Endothelial cell of umbilical vein (primary cell): ENCODE measurements around the gene KCTD13. TPM values are rescaled to one million over a fixed set of nuclear protein-coding genes. Genes with fewer than 3 reads are reported as not detected.

Experiments used
- BruUV-seq: library from RNA; stranded (reverse); fragments of 400-500 nt; replicated peaks from 2 replicates; lab custom pipeline; 2021; lab: Mats Ljungman, UMichigan
- CTCF ChIA-PET: fragments of 300-600, 350-600 bp; sonication (Branson Sonifier 250); formaldehyde crosslinking; loops from one replicate; lab custom pipeline; 2021; ENCODE audit warnings: antibody characterized with exemption, inconsistent platforms; lab: Charles Lee
- POLR2A ChIA-PET: fragments of 300-600, 350-600 bp; sonication (Branson Sonifier 250); formaldehyde crosslinking; loops from one replicate; lab custom pipeline; 2021; ENCODE audit warnings: antibody characterized with exemption, inconsistent platforms; lab: Charles Lee
- DNase-seq: peaks from one replicate; pipeline ENCODE4 v3.0.0-alpha.2; 2011; ENCODE audit warnings: low read depth, low spot score
- FAIRE-seq: peaks from 2 replicates; lab custom pipeline; 2011; peaks lifted over from hg19 to GRCh38; lab: Jason Lieb, UNC
- H2AFZ ChIP-seq: 2 replicates; pipeline ENCODE4 v1.6.0; 2012; ENCODE audit warnings: low read depth, low read length, control low read depth, inconsistent platforms
- H3K27ac ChIP-seq: 2 replicates; pipeline ENCODE4 v1.5.1; 2011; ENCODE audit warnings: low read depth, mild to moderate bottlenecking, control low read depth, low read length, moderate library complexity; ENCODE audit not compliant: insufficient read depth
- H3K27me3 ChIP-seq, 2 experiments: 2 replicates each; pipeline versions ENCODE4 v1.6.0 to v1.6.1; 2011; ENCODE audit warnings: low read length in 2 of 2, mixed read lengths in 1 of 2; ENCODE audit not compliant: control insufficient read depth in 2 of 2, insufficient read depth in 2 of 2
- H3K36me3 ChIP-seq, 2 experiments: 2 replicates in 1 of 2; 3 replicates in 1 of 2; pipeline ENCODE4 v1.5.1; 2011; ENCODE audit warnings: low read length in 2 of 2, mild to moderate bottlenecking in 1 of 2, moderate library complexity in 1 of 2; ENCODE audit not compliant: control insufficient read depth in 2 of 2, insufficient read depth in 2 of 2; ENCODE audit errors: extremely low read depth in 1 of 2
- H3K4me1 ChIP-seq: 3 replicates; pipeline ENCODE4 v1.5.1; 2011; ENCODE audit warnings: mild to moderate bottlenecking, low read length; ENCODE audit not compliant: control insufficient read depth, insufficient read depth; ENCODE audit errors: extremely low read depth
- H3K4me2 ChIP-seq: 2 replicates; pipeline ENCODE4 v1.6.1; 2011; ENCODE audit warnings: low read length, control low read depth, mixed read lengths; ENCODE audit not compliant: insufficient read depth
- H3K4me3 ChIP-seq, 3 experiments: fragments of 200-600 bp in 1 of 3; sonication (generic), shearing (Covaris generic) in 1 of 3; replicated peaks in 1 of 3; 2 replicates each; pipeline ENCODE4 v1.5.1; 2011 to 2016; ENCODE audit warnings: control low read depth in 3 of 3, low read length in 3 of 3, mild to moderate bottlenecking in 2 of 3, inconsistent platforms in 1 of 3, low read depth in 1 of 3, moderate library complexity in 1 of 3; ENCODE audit not compliant: insufficient read depth in 1 of 3
- H3K79me2 ChIP-seq: 2 replicates; pipeline ENCODE4 v1.6.0; 2012; ENCODE audit warnings: low read length, inconsistent platforms; ENCODE audit not compliant: control insufficient read depth, insufficient read depth
- H3K9ac ChIP-seq: replicated peaks from 2 replicates; pipeline ENCODE3; 2011; ENCODE audit warnings: low read length, control low read depth; ENCODE audit not compliant: insufficient read depth; ENCODE audit errors: extremely low read depth
- H3K9me1 ChIP-seq: replicated peaks from 3 replicates; pipeline ENCODE4 v1.6.0; 2011; ENCODE audit warnings: mild to moderate bottlenecking, low read length; ENCODE audit not compliant: control insufficient read depth, insufficient read depth; ENCODE audit errors: extremely low read depth
- H3K9me3 ChIP-seq: replicated peaks from 2 replicates; pipeline ENCODE4 v1.5.1; 2012; ENCODE audit warnings: low read length, inconsistent platforms; ENCODE audit not compliant: control insufficient read depth, insufficient read depth
- H4K20me1 ChIP-seq: replicated peaks from 2 replicates; pipeline ENCODE3; 2011; ENCODE audit warnings: mild to moderate bottlenecking, low read length; ENCODE audit not compliant: control insufficient read depth, insufficient read depth; ENCODE audit errors: extremely low read depth
- CTCF ChIP-seq, 2 donors: IDR thresholded peaks; 1 replicate in 1 of 2; 2 replicates in 1 of 2; pipeline ENCODE4 v1.5.1; 2011; ENCODE audit warnings: low read length in 2 of 2, mild to moderate bottlenecking in 2 of 2, moderate library complexity in 2 of 2, control low read depth in 1 of 2, inconsistent platforms in 1 of 2, low read depth in 1 of 2; ENCODE audit not compliant: insufficient read depth in 1 of 2; ENCODE audit errors: extremely low read depth in 1 of 2
- EZH2 ChIP-seq: IDR thresholded peaks from 2 replicates; pipeline ENCODE4 v1.6.1; 2012; ENCODE audit warnings: borderline replicate concordance, low read depth, mild to moderate bottlenecking, moderate library complexity, low read length, inconsistent platforms; ENCODE audit not compliant: severe bottlenecking
- FOS ChIP-seq: IDR thresholded peaks from 2 replicates; pipeline ENCODE4 v1.6.1; 2011; ENCODE audit warnings: mild to moderate bottlenecking, low read length, moderate library complexity, borderline replicate concordance; ENCODE audit not compliant: insufficient read depth
- GATA2 ChIP-seq: IDR thresholded peaks from 2 replicates; pipeline ENCODE4 v1.7.0; 2011; ENCODE audit warnings: low read depth, mild to moderate bottlenecking, moderate library complexity, mixed read lengths, low read length; ENCODE audit not compliant: insufficient read length, insufficient read depth
- JUN ChIP-seq: IDR thresholded peaks from 2 replicates; pipeline ENCODE4 v1.6.1; 2011; ENCODE audit warnings: borderline replicate concordance, low read depth; ENCODE audit not compliant: insufficient read length, insufficient read depth
- MAX ChIP-seq: IDR thresholded peaks from 2 replicates; pipeline ENCODE4 v1.6.1; 2011; ENCODE audit not compliant: insufficient read depth, insufficient read length
- MYC ChIP-seq: IDR thresholded peaks from one replicate; pipeline ENCODE4 v1.6.1; 2011; ENCODE audit warnings: mild to moderate bottlenecking, low read depth, low read length
- POLR2A ChIP-seq: IDR thresholded peaks from 2 replicates; pipeline ENCODE4 v1.6.1; 2012; ENCODE audit warnings: low read depth, mild to moderate bottlenecking, control low read depth, low read length
- POLR2AphosphoS5 ChIP-seq: IDR thresholded peaks from 2 replicates; pipeline ENCODE4 v1.6.1; 2012; ENCODE audit warnings: low read depth, mild to moderate bottlenecking, control low read depth, low read length, moderate library complexity; ENCODE audit not compliant: insufficient read depth
- dilution Hi-C: fragments of 300-500 bp; cut with MboI; formaldehyde crosslinking; loops from one replicate; pipeline ENCODE4 v1.15.0; 2019; ENCODE audit warnings: low sequenced_read_pairs; ENCODE audit not compliant: extremely low pct_ligation_motif_present
- intact Hi-C: fragments of 100-400 bp; cut with micrococcal nuclease; formaldehyde crosslinking; loops from one replicate; pipeline ENCODE4 v1.10.0; 2022
- polyA plus RNA-seq, 4 experiments: library from polyadenylated mRNA; depleted of rRNA in 3 of 4; stranded (reverse) in 3 of 4; unstranded in 1 of 4; fragments of >200 nt; gene quantifications; 2 replicates each; pipeline versions ENCODE4 v1.2.1 to v1.2.3, GENCODE V29; 2011 to 2012; ENCODE audit warnings: missing spikeins in 1 of 4
- total RNA-seq: library from RNA; stranded (reverse); gene quantifications from 2 replicates; pipeline ENCODE4 v1.2.3, GENCODE V29; 2021

KCTD13 gene
- total and polyA plus RNA-seq, 2 donors (not counting 3 experiments of a cell fraction or from before 2014, with no cell fraction given): 22.6 to 24.2 TPM

GRCh38 chr16:29906520-29907244 lies 19.3 kb downstream of the KCTD13 start:
- Histone ChIP-seq H3K9ac (no peak overlapping the region), H3K4me2 (no peak overlapping the region), H3K9me1 (no peaks in the 10 kb centered on the region), H3K79me2 (no peaks in the 10 kb centered on the region), H4K20me1 (no peaks in the 10 kb centered on the region), H3K4me1 (no peaks in the 10 kb centered on the region), H3K9me3 (no peaks in the 10 kb centered on the region), H2AFZ (no peak overlapping the region), H3K27ac (no peak overlapping the region), H3K36me3 (no peaks in the 10 kb centered on the region), H3K27me3 (no peaks in the 10 kb centered on the region), H3K4me3 (no peak overlapping the region)
- intact Hi-C loops (loop anchor here (10.0 kb wide), 1 partner anchor 82 kb away; the partner anchor contains the start of gene MVP), dilution Hi-C loops (no loop called here)
- no peak for FAIRE-seq
- CTCF ChIA-PET: interaction anchor here (1.0 kb wide), 1 partner anchor 99 kb away, joined by 3 read pairs; no protein-coding TSS in a partner anchor
- TF ChIP-seq MYC (no peak), FOS (no peak), GATA2 (no peak), CTCF (IDR thresholded peaks at IDR 0.05; ENCODE audit: extremely low read depth in 1 of 2, insufficient read depth in 1 of 2, low read depth in 1 of 2, low read length in 2 of 2) (no peak), EZH2 (no peak), POLR2A (no peak), MAX (no peak), JUN (no peak), POLR2AphosphoS5 (no peak)
- no peak for DNase-seq
- POLR2A ChIA-PET: no interaction called here
- BruUV-seq: no TSS peak
